ENCODE results near the gene KLHL25.
A peak's percentile ranks its signal among the peaks of the same experiment; 100 is the strongest.
"Not testable (repeated sequence)": the region's sequence is repeated elsewhere in the genome, so short reads cannot be mapped to it uniquely, and the experiment has no call there.

Gene KLHL25

GRCh38 chr15:85794598-85795336 lies at the start of gene KLHL25:
TSS of gene KLHL25 (minus strand) at chr15:85794925. CDS start at chr15:85769810, 25,115 bp downstream.
- DNase-seq (ENCODE audit: low spot score), result peak; percentile 94

GRCh38 chr15:85840802-85841152 lies 46.1 kb upstream of the KLHL25 start:
- DNase-seq (ENCODE audit: low spot score), result no peak

GRCh38 chr15:85840079-85840801 lies 45.5 kb upstream of the KLHL25 start:
- peak; percentile 83 for DNase-seq (ENCODE audit: low spot score)

- no peak for DNase-seq (ENCODE audit: low spot score)
Measured at GRCh38 chr15:85839643-85840042, 44.9 kb upstream of the KLHL25 start.

GRCh38 chr15:85838655-85839054 lies 43.9 kb upstream of the KLHL25 start:
- DNase-seq (ENCODE audit: low spot score), result no peak

GRCh38 chr15:85837881-85838280 lies 43.2 kb upstream of the KLHL25 start:
- DNase-seq (ENCODE audit: low spot score), result no peak

- DNase-seq (ENCODE audit: low spot score), result no peak
Measured at GRCh38 chr15:85837011-85837433, 42.3 kb upstream of the KLHL25 start.

GRCh38 chr15:85834651-85835050 lies 39.9 kb upstream of the KLHL25 start:
- no peak for DNase-seq (ENCODE audit: low spot score)

GRCh38 chr15:85832394-85832793 lies 37.7 kb upstream of the KLHL25 start:
- DNase-seq (ENCODE audit: low spot score), result no peak

- DNase-seq (ENCODE audit: low spot score), result peak; percentile 4
Measured at GRCh38 chr15:85831415-85832113, 36.8 kb upstream of the KLHL25 start.

- not testable (repeated sequence) for DNase-seq (ENCODE audit: low spot score)
Measured at GRCh38 chr15:85829754-85830153, 35.0 kb upstream of the KLHL25 start.

GRCh38 chr15:85828874-85829273 lies 34.1 kb upstream of the KLHL25 start:
- no peak for DNase-seq (ENCODE audit: low spot score)

GRCh38 chr15:85828126-85828525 lies 33.4 kb upstream of the KLHL25 start:
- DNase-seq (ENCODE audit: low spot score), result no peak

GRCh38 chr15:85826756-85827515 lies 32.2 kb upstream of the KLHL25 start:
- DNase-seq (ENCODE audit: low spot score), result no peak

- no peak for DNase-seq (ENCODE audit: low spot score)
Measured at GRCh38 chr15:85825719-85826118, 31.0 kb upstream of the KLHL25 start.

GRCh38 chr15:85825118-85825517 lies 30.4 kb upstream of the KLHL25 start:
- DNase-seq (ENCODE audit: low spot score), result no peak

GRCh38 chr15:85821545-85821944 lies 26.8 kb upstream of the KLHL25 start:
- no peak for DNase-seq (ENCODE audit: low spot score)

- no peak for DNase-seq (ENCODE audit: low spot score)
Measured at GRCh38 chr15:85819938-85820337, 25.2 kb upstream of the KLHL25 start.

GRCh38 chr15:85813234-85813633 lies 18.5 kb upstream of the KLHL25 start:
- no peak for DNase-seq (ENCODE audit: low spot score)

- no peak for DNase-seq (ENCODE audit: low spot score)
Measured at GRCh38 chr15:85810075-85810474, 15.3 kb upstream of the KLHL25 start.

GRCh38 chr15:85805420-85805819 lies 10.7 kb upstream of the KLHL25 start:
- DNase-seq (ENCODE audit: low spot score), result no peak

- no peak for DNase-seq (ENCODE audit: low spot score)
Measured at GRCh38 chr15:85804481-85805170, 9.9 kb upstream of the KLHL25 start.

Data from activated CD4-positive, alpha-beta T cell treated with anti-CD3 and anti-CD28 coated beads, Interleukin-2, Interleukin-4, amounts not matched to agents 100 ng/mL and 50 ng/mL, durations not matched to agents 16 hours and 8 hours (primary cell).